Right lobe of liver (tissue), 6 donors: ENCODE data around the gene PPP4R4. TPM values are rescaled to one million over a fixed set of nuclear protein-coding genes. Genes with fewer than 3 reads are reported as not detected.

ENCODE experiments used
- ATAC-seq, 4 donors: fragments of 200-7000 bp; cut with Tn5 transposase; one replicate each; pipeline ENCODE4 v1.9.1; 2020; ENCODE audit warnings: mild to moderate bottlenecking in 4 of 4, moderate library complexity in 4 of 4
- DNase-seq, 3 donors: peaks; one replicate each; pipeline ENCODE4 v3.0.0-alpha.2; 2020
- H3K27ac ChIP-seq, 3 donors: fragments of 200-600 bp; one replicate each; pipeline ENCODE4 v1.8.0; 2022
- H3K27me3 ChIP-seq, 2 donors: fragments of 200-600 bp; one replicate each; pipeline ENCODE4 v1.8.0; 2022
- H3K36me3 ChIP-seq, 4 donors: fragments of 200-600 bp; sonication (generic) in 1 of 4; one replicate each; pipeline versions ENCODE4 v1.5.1 to v1.8.0; 2017 to 2022; ENCODE audit warnings: control low read depth in 1 of 4
- H3K4me1 ChIP-seq, 4 donors: fragments of 200-600 bp; sonication (generic) in 1 of 4; one replicate each; pipeline versions ENCODE4 v1.5.1 to v1.8.0; 2017 to 2022; ENCODE audit warnings: control low read depth in 1 of 4
- H3K4me3 ChIP-seq, 3 donors: fragments of 200-600 bp; one replicate each; pipeline ENCODE4 v1.8.0; 2022
- H3K9me3 ChIP-seq, 4 donors: fragments of 200-600 bp; sonication (generic) in 1 of 4; one replicate each; pipeline versions ENCODE4 v1.5.1 to v1.8.0; 2017 to 2022; ENCODE audit warnings: control low read depth in 1 of 4
- CTCF ChIP-seq, 4 donors: fragments of 200-600 bp in 3 of 4; fragments of 450-650 bp in 1 of 4; IDR thresholded peaks; one replicate each; pipeline versions ENCODE4 v1.5.1 to v1.8.0; 2016 to 2022; ENCODE audit warnings: antibody characterized with exemption in 4 of 4, mild to moderate bottlenecking in 2 of 4
- POLR2A ChIP-seq: fragments of 450-650 bp; IDR thresholded peaks from one replicate; pipeline ENCODE4 v1.6.1; 2017; ENCODE audit warnings: antibody characterized with exemption, mild to moderate bottlenecking
- WGBS: methylation state at CpG from one replicate; pipeline ENCODE4 v1.1.6; 2018; ENCODE audit warnings: low coverage, low lambda C conversion rate; ENCODE audit not compliant: insufficient coverage; ENCODE audit errors: missing lambda C conversion rate; 5-methylcytosine and 5-hydroxymethylcytosine counted together
- intact Hi-C, 2 donors: fragments of 100-400 bp; cut with DNase I; formaldehyde crosslinking; loops; one replicate each; pipeline versions ENCODE4 v1.11.2 to v1.14.1; 2022
- total RNA-seq, 6 experiments: library from RNA; depleted of rRNA in 2 of 6; stranded (reverse); fragments of >200 nt in 2 of 6; fragmentation: NEBNext Ultra II Directional in 3 of 6; extraction: Animal tissue kit (Norgen Biotek cat#: 25700) in 3 of 6; gene quantifications; one replicate each; pipeline versions ENCODE4 v1.1.0 to v1.2.4, GENCODE V29; 2016 to 2023
- donor health status: DM: no; HTN: yes; CAD: no.
- donor health status: DM: no; HTN: no; CAD: no.
- donor health status: DM: no; HTN: no; CAD: no.
- donor health status: DM: no; HTN: yes; CAD: no.
- donor health status: DM: no; HTN: yes; CAD: no.

Gene PPP4R4
- total RNA-seq, 6 experiments from 2014 or later: 0.26 to 4.1 (median 1.2) TPM

DNA sequence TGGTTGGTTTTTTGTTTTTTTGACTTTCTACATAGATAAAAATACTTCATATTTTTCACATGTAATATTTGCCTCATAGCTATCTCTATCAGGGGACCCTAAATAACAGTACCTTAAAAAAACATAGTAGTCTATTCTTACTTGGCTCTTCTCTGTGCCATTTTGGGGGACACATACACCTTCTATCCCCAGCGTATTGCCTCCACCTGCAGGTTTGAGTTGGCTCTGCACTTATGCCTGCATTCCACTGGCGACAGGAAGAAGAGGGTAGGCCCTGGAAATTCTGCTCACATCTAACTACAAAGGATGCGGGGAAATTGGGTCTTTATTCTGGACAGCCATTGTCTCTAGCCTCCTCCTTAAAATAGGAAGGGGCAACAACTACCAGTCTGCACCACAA, 30.9 kb upstream of the PPP4R4 start:
- intact Hi-C loops: no loop called here
- H3K4me3 ChIP-seq: no peak overlapping the region
- no peaks in the 10 kb centered on the region for H3K27me3 ChIP-seq
- 77% methylated on average over 3 of the region's 3 CpGs for WGBS
- ATAC-seq: no peak
- H3K27ac ChIP-seq: no peak overlapping the region
- DNase-seq: no peak
- no peaks in the 10 kb centered on the region for H3K36me3 ChIP-seq
- TF ChIP-seq POLR2A (no peak), CTCF (IDR thresholded peaks at IDR 0.05) (peak in 2 of 4 donors; percentile 7 to 8)
- H3K9me3 ChIP-seq: no peaks in the 10 kb centered on the region
- no peaks in the 10 kb centered on the region for H3K4me1 ChIP-seq

- no peaks in the 10 kb centered on the region for H3K4me1 ChIP-seq
- 77% methylated on average over 2 of the region's 4 CpGs for WGBS
- intact Hi-C loops: no loop called here
Measured at GRCh38 chr14:94143711-94144110, 30.4 kb upstream of the PPP4R4 start.

GRCh38 chr14:94144765-94145164, 29.4 kb upstream of the PPP4R4 start:
- H3K9me3 ChIP-seq: no peaks in the 10 kb centered on the region
- TF ChIP-seq CTCF (IDR thresholded peaks at IDR 0.05) (no peak), POLR2A (no peak)
- peak; percentile 42 to 72 (median 60) for ATAC-seq

More at GRCh38 chr14:94143711-94144110, 30.4 kb upstream of the PPP4R4 start:
- H3K36me3 ChIP-seq: no peaks in the 10 kb centered on the region
- ATAC-seq (no peak), DNase-seq (no peak)
- no peak overlapping the region for H3K27ac ChIP-seq
- H3K9me3 ChIP-seq: no peaks in the 10 kb centered on the region
- H3K27me3 ChIP-seq: no peaks in the 10 kb centered on the region
- TF ChIP-seq POLR2A: no peak
- TF ChIP-seq CTCF (IDR thresholded peaks at IDR 0.05): no peak
- no peak overlapping the region for H3K4me3 ChIP-seq

GRCh38 chr14:94145902-94146527, 28.1 kb upstream of the PPP4R4 start:
- no peak for ATAC-seq
- no peaks in the 10 kb centered on the region for H3K4me1 ChIP-seq
- TF ChIP-seq POLR2A (no peak), CTCF (IDR thresholded peaks at IDR 0.05) (no peak)
- H3K9me3 ChIP-seq: no peaks in the 10 kb centered on the region
- H3K36me3 ChIP-seq: no peaks in the 10 kb centered on the region
- H3K4me3 ChIP-seq: no peak overlapping the region
- 86% methylated on average over 6 of the region's 6 CpGs for WGBS
- DNase-seq: no peak
- H3K27ac ChIP-seq: no peak overlapping the region
- intact Hi-C loops: no loop called here
- H3K27me3 ChIP-seq: no peaks in the 10 kb centered on the region

More at GRCh38 chr14:94144765-94145164, 29.4 kb upstream of the PPP4R4 start:
- Histone ChIP-seq H3K4me3 (no peak overlapping the region), H3K4me1 (no peaks in the 10 kb centered on the region), H3K27ac (no peak overlapping the region), H3K27me3 (no peaks in the 10 kb centered on the region), H3K36me3 (no peaks in the 10 kb centered on the region)
- DNase-seq: no peak
- intact Hi-C loops: no loop called here
- 56% methylated on average over 1 of the region's 1 CpG for WGBS

- TF ChIP-seq CTCF (IDR thresholded peaks at IDR 0.05) (no peak), POLR2A (no peak)
- intact Hi-C loops: no loop called here
- H3K4me3 ChIP-seq: no peak overlapping the region
- DNase-seq (no peak), ATAC-seq (no peak)
- H3K4me1 ChIP-seq: no peaks in the 10 kb centered on the region
- no peaks in the 10 kb centered on the region for H3K36me3 ChIP-seq
- no peaks in the 10 kb centered on the region for H3K9me3 ChIP-seq
- no peaks in the 10 kb centered on the region for H3K27me3 ChIP-seq
- H3K27ac ChIP-seq: no peak overlapping the region
- WGBS: 67% methylated on average over 1 of the region's 1 CpG
Measured at GRCh38 chr14:94152676-94153075, 21.4 kb upstream of the PPP4R4 start.
